Natural killer cell (primary cell): ENCODE results near the gene DSP. TPM values are rescaled to one million over a fixed set of nuclear protein-coding genes. Genes with fewer than 3 reads are reported as not detected.

Experiments used
- ATAC-seq, 3 donors: fragments of 150-1000 bp in 2 of 3; fragments of 200-7000 bp in 1 of 3; cut with Tn5 transposase; 1 replicate in 1 of 3; 2 replicates in 2 of 3; pipeline ENCODE4 v1.10.0; 2021; ENCODE audit warnings: mild to moderate bottlenecking in 2 of 3, moderate library complexity in 2 of 3
- DNase-seq, 2 donors: peaks; one replicate each; pipeline versions ENCODE4 v3.0.0 to v3.0.0-alpha.2; 2013 to 2021; ENCODE audit warnings: mixed read lengths in 1 of 2
- H3K27ac ChIP-seq: one replicate; pipeline ENCODE4 v1.5.1; 2013; ENCODE audit warnings: mild to moderate bottlenecking, low read length
- H3K27me3 ChIP-seq: one replicate; pipeline ENCODE4 v1.6.1; 2013; ENCODE audit warnings: low read length; ENCODE audit not compliant: control insufficient read depth, insufficient read depth
- H3K36me3 ChIP-seq: one replicate; pipeline ENCODE4 v1.6.1; 2013; ENCODE audit warnings: low read length; ENCODE audit not compliant: control insufficient read depth, insufficient read depth
- H3K4me1 ChIP-seq: one replicate; pipeline ENCODE4 v1.6.1; 2013; ENCODE audit warnings: low read length; ENCODE audit not compliant: control insufficient read depth, insufficient read depth
- H3K4me3 ChIP-seq: one replicate; pipeline ENCODE4 v1.5.1; 2013; ENCODE audit warnings: low read length
- H3K9me3 ChIP-seq: one replicate; pipeline ENCODE4 v1.6.1; 2013; ENCODE audit warnings: low read length; ENCODE audit not compliant: control insufficient read depth, insufficient read depth
- H3K27ac Mint-ChIP-seq, 2 donors: one replicate each; pipeline ENCODE4 v1.8.0; 2022; ENCODE audit warnings: mild to moderate bottlenecking in 2 of 2, mixed read lengths in 2 of 2, moderate library complexity in 1 of 2
- H3K27me3 Mint-ChIP-seq, 2 donors: one replicate each; pipeline ENCODE4 v1.8.0; 2022; ENCODE audit warnings: low read depth in 2 of 2, mixed read lengths in 2 of 2
- H3K36me3 Mint-ChIP-seq: one replicate; pipeline ENCODE4 v1.8.0; 2022; ENCODE audit warnings: mixed read lengths
- H3K4me1 Mint-ChIP-seq, 2 donors: one replicate each; pipeline ENCODE4 v1.8.0; 2022; ENCODE audit warnings: mixed read lengths in 2 of 2
- H3K4me3 Mint-ChIP-seq: one replicate; pipeline ENCODE4 v1.8.0; 2022; ENCODE audit warnings: mild to moderate bottlenecking, moderate library complexity, mixed read lengths
- H3K9me3 Mint-ChIP-seq, 2 donors: one replicate each; pipeline ENCODE4 v1.8.0; 2022; ENCODE audit warnings: mixed read lengths in 2 of 2
- CTCF ChIP-seq: fragments of 200-600 bp; IDR thresholded peaks from one replicate; pipeline ENCODE4 v1.8.0; 2022; ENCODE audit warnings: antibody characterized with exemption
- WGBS: methylation state at CpG from one replicate; pipeline ENCODE4 v1.1.7; 2013; ENCODE audit warnings: missing lambda C conversion rate; ENCODE audit not compliant: insufficient coverage; 5-methylcytosine and 5-hydroxymethylcytosine counted together
- intact Hi-C: fragments of 100-400 bp; cut with micrococcal nuclease; formaldehyde crosslinking; loops from one replicate; pipeline ENCODE4 v1.14.2; 2022
- total RNA-seq, 4 donors: library from RNA; stranded (reverse); fragments of 120-200 nt in 1 of 4; gene quantifications; one replicate each; pipeline versions ENCODE4 v1.2.3 to v1.2.4, GENCODE V29; 2013 to 2022

The DSP gene
- total RNA-seq, 3 donors from 2014 or later (not counting 1 experiment from before 2014, with no cell fraction given), result 0.05 to 0.26 TPM; not detected in 1

DNA sequence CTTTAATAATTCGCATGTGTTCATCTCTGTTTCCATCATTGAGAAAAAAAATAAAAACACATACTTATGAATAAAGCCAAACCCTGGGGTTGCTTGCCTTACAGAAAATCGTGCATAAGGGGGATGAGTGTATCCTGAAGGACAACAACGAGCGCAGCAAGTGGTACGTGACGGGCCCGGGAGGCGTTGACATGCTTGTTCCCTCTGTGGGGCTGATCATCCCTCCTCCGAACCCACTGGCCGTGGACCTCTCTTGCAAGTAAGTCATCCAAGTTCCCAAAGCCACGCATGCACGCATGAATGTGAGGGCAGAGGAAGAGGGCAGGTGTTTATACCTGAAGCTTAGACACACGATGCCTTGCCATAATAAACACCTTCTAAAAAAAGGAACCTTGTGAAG lies 27.6 kb downstream of the DSP start:
- Mint-ChIP-seq H3K27ac (no peak overlapping the region), H3K9me3 (no peaks in the 10 kb centered on the region), H3K27me3 (peaks cover 11 to 54% of the 10 kb centered on the region in 2 donors), H3K4me1 (no peaks in the 10 kb centered on the region), H3K36me3 (no peaks in the 10 kb centered on the region), H3K4me3 (no peak overlapping the region)
- intact Hi-C loops, result no loop called here
- no peak overlapping the region for H3K4me3 ChIP-seq
- H3K27me3 ChIP-seq, result no peaks in the 10 kb centered on the region
- ATAC-seq (no peak), DNase-seq (no peak)
- H3K27ac ChIP-seq, result no peak overlapping the region
- no peaks in the 10 kb centered on the region for H3K36me3 ChIP-seq
- WGBS, result 91% methylated on average over 11 of the region's 13 CpGs
- no peaks in the 10 kb centered on the region for H3K4me1 ChIP-seq
- H3K9me3 ChIP-seq, result no peaks in the 10 kb centered on the region
- TF ChIP-seq CTCF, result no peak

DNA sequence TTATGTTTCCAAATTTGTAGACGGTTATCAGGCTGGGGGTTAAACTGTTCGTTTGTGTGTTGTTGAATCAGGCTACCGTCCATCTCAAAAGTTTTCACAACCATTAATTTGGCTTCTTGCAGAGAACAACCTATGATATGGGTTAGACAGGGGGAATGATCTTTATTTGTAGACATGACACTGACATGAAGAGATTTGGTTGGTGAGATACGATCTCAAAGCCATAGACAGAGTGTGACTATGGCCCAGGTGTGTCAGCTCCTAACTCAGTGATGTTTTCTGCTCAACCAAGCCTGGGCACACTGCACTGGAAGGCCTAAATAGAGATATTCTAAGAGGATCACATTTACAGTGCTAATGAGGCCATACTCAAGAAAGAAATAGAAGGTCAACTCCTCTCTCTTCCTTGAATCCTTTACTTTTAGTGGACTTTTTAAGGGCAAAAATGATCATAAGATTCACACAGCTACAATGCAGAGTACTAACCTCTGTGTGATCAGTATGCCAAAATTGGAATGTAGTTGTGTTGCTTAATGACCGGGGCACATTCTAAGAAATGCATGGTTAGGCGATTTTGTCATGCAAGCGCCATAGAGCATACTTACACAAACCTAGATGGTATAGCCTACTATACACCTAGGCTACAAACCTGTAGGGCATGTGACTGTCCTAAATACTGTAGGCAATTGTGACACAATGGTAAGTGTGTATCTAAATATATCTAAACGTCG lies 30.9 kb downstream of the DSP start:
- Histone ChIP-seq H3K27me3 (no peaks in the 10 kb centered on the region), H3K27ac (no peak overlapping the region), H3K36me3 (no peaks in the 10 kb centered on the region), H3K4me3 (no peak overlapping the region), H3K4me1 (no peaks in the 10 kb centered on the region), H3K9me3 (no peaks in the 10 kb centered on the region)
- Mint-ChIP-seq H3K4me1 (no peaks in the 10 kb centered on the region), H3K9me3 (no peaks in the 10 kb centered on the region), H3K27ac (no peak overlapping the region), H3K27me3 (peaks cover 12 to 34% of the 10 kb centered on the region in 2 donors), H3K4me3 (no peak overlapping the region), H3K36me3 (no peaks in the 10 kb centered on the region)
- ATAC-seq (peak in 1 of 3 donors; percentile 32), DNase-seq (no peak)
- 88% methylated on average over 5 of the region's 9 CpGs for WGBS
- intact Hi-C loops, result no loop called here
- no peak for TF ChIP-seq CTCF

- intact Hi-C loops, result no loop called here
- Histone ChIP-seq H3K27ac (no peak overlapping the region), H3K36me3 (no peaks in the 10 kb centered on the region), H3K4me3 (no peak overlapping the region), H3K27me3 (no peaks in the 10 kb centered on the region), H3K9me3 (no peaks in the 10 kb centered on the region), H3K4me1 (no peaks in the 10 kb centered on the region)
- Mint-ChIP-seq H3K27ac (no peak overlapping the region), H3K9me3 (no peaks in the 10 kb centered on the region), H3K36me3 (no peaks in the 10 kb centered on the region), H3K27me3 (peaks cover 12 to 22% of the 10 kb centered on the region in 2 donors), H3K4me1 (no peaks in the 10 kb centered on the region), H3K4me3 (no peak overlapping the region)
- no peak for TF ChIP-seq CTCF
- 92% methylated on average over 2 of the region's 2 CpGs for WGBS
- DNase-seq (no peak), ATAC-seq (no peak)
These were observed 33.0 kb downstream of the DSP start for GRCh38 chr6:7574500-7574899.

DNA sequence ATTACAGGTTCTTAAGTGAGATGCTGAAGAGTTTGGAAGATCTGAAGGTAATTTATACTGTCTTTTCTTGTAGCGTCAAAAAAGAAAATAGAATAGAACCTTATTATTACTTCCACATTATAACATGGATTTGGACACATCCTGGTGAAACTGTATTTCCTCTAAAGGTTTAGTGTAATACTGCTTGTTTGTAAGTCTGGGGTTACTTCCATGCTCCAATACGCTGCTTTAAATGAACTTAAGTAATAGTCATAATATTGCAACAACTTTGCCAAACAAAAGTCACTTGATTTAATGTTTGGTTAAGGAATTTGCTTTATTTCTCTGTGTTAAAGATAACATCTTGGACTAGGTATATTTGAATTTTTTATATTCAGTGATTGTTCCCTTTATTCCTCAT lies 37.0 kb downstream of the DSP start:
- no peak overlapping the region for H3K4me3 Mint-ChIP-seq
- no peak for TF ChIP-seq CTCF
- Histone ChIP-seq H3K9me3 (no peaks in the 10 kb centered on the region), H3K36me3 (no peaks in the 10 kb centered on the region), H3K4me1 (no peaks in the 10 kb centered on the region), H3K27ac (no peak overlapping the region), H3K27me3 (no peaks in the 10 kb centered on the region), H3K4me3 (no peak overlapping the region)
- H3K27me3 Mint-ChIP-seq, result peaks cover 11 to 18% of the 10 kb centered on the region in 2 donors
- WGBS, result no CpG with 5 or more reads among the region's 2 CpGs
- ATAC-seq (no peak), DNase-seq (no peak)
- H3K9me3 Mint-ChIP-seq, result no peaks in the 10 kb centered on the region
- intact Hi-C loops, result no loop called here
- no peaks in the 10 kb centered on the region for H3K36me3 Mint-ChIP-seq
- H3K4me1 Mint-ChIP-seq, result no peaks in the 10 kb centered on the region
- H3K27ac Mint-ChIP-seq, result no peak overlapping the region
